A549 (cell line): ENCODE measurements around the gene PHF21A.

Experiments
- CEBPB ChIP-seq, 2 experiments: fragments of >200 bp in 1 of 2; sonication (Bioruptor Twin) in 1 of 2; formaldehyde crosslinking in 1 of 2; IDR thresholded peaks; 2 replicates each; pipeline ENCODE4 v1.6.1; 2012 to 2016
- CHD2 ChIP-seq: fragments of 150-350 bp; IDR thresholded peaks from 2 replicates; pipeline ENCODE4 v1.6.1; 2014; ENCODE audit warnings: low read length; ENCODE audit not compliant: partially characterized antibody
- EP300 ChIP-seq, 2 experiments: fragments of >200 bp; sonication (Bioruptor Twin); formaldehyde crosslinking; IDR thresholded peaks; 2 replicates in 1 of 2; 3 replicates in 1 of 2; pipeline ENCODE4 v1.6.1; 2016 to 2017
- NPAS2 ChIP-seq: fragments of 250-450 bp; sonication (Bioruptor Pico); IDR thresholded peaks from 2 replicates; pipeline ENCODE4 v1.8.0; 2022; ENCODE audit warnings: mild to moderate bottlenecking, moderate library complexity, borderline replicate concordance
- PHF8 ChIP-seq: fragments of 200-600 bp; sonication (generic); IDR thresholded peaks from 2 replicates; pipeline ENCODE4 v1.6.1; 2016; ENCODE audit warnings: low read depth, mild to moderate bottlenecking, antibody characterized with exemption, moderate library complexity, borderline replicate concordance
- POLR2AphosphoS2 ChIP-seq: conservative IDR thresholded peaks from 2 replicates; pipeline ENCODE4 v1.6.1; 2012; ENCODE audit warnings: low read length, improper control_type of control experiment, inconsistent platforms
- RAD21 ChIP-seq, 2 experiments: fragments of >200 bp in 1 of 2; sonication (Bioruptor Twin) in 1 of 2; formaldehyde crosslinking in 1 of 2; IDR thresholded peaks in 1 of 2; conservative IDR thresholded peaks in 1 of 2; 2 replicates in 1 of 2; 3 replicates in 1 of 2; pipeline ENCODE4 v1.6.1; 2012 to 2018; ENCODE audit warnings: inconsistent platforms in 1 of 2
- RFX5 ChIP-seq: fragments of 450-650 bp; IDR thresholded peaks from 2 replicates; pipeline ENCODE4 v1.7.1; 2014; ENCODE audit warnings: antibody characterized with exemption, mild to moderate bottlenecking, moderate library complexity
- ZC3H11A ChIP-seq: fragments of 450-650 bp; IDR thresholded peaks from 2 replicates; pipeline ENCODE4 v1.6.1; 2014; ENCODE audit warnings: antibody characterized with exemption, mild to moderate bottlenecking
- TF ChIP-seq, protein P1 (sequence below): fragments of >200 bp; sonication (Bioruptor Twin); formaldehyde crosslinking; IDR thresholded peaks from 3 replicates; pipeline ENCODE4 v1.5.1; 2016
- TF ChIP-seq, protein P2 (sequence below): fragments of 450-650 bp; IDR thresholded peaks from 2 replicates; pipeline ENCODE4 v1.6.1; 2014; ENCODE audit warnings: antibody characterized with exemption

DNA sequence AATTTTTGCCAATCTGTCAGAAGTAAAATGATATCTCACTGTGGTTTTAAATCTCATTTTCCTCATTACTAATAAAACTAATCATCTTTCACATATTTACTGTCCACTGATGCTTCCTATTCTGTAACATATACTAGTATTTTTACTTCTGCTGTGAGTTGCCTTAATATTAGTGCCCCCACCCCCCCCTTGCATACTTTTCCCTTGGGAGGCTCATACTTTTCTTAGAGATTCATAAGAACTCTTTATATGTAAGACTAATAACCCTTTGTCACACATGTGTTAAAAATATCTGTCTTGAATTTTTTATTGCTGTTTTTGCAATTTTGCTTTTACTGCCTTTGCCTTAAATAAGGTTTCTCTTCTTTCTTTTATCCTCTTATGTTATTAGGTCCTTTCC lies 87.2 kb downstream of the PHF21A start:
- no peak for TF ChIP-seq POLR2AphosphoS2
- TF ChIP-seq RAD21 (conservative IDR thresholded peaks at IDR 0.05 in 1 of 2, IDR thresholded peaks at IDR 0.05 in 1 of 2): no peak
- TF ChIP-seq, protein P1, sequence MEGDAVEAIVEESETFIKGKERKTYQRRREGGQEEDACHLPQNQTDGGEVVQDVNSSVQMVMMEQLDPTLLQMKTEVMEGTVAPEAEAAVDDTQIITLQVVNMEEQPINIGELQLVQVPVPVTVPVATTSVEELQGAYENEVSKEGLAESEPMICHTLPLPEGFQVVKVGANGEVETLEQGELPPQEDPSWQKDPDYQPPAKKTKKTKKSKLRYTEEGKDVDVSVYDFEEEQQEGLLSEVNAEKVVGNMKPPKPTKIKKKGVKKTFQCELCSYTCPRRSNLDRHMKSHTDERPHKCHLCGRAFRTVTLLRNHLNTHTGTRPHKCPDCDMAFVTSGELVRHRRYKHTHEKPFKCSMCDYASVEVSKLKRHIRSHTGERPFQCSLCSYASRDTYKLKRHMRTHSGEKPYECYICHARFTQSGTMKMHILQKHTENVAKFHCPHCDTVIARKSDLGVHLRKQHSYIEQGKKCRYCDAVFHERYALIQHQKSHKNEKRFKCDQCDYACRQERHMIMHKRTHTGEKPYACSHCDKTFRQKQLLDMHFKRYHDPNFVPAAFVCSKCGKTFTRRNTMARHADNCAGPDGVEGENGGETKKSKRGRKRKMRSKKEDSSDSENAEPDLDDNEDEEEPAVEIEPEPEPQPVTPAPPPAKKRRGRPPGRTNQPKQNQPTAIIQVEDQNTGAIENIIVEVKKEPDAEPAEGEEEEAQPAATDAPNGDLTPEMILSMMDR: no peak
- no peak for TF ChIP-seq CEBPB (IDR thresholded peaks at IDR 0.05)
- no peak for TF ChIP-seq EP300 (IDR thresholded peaks at IDR 0.05)
- no peak for TF ChIP-seq NPAS2 (CRISPR knock-in tag)
- TF ChIP-seq, protein P2, sequence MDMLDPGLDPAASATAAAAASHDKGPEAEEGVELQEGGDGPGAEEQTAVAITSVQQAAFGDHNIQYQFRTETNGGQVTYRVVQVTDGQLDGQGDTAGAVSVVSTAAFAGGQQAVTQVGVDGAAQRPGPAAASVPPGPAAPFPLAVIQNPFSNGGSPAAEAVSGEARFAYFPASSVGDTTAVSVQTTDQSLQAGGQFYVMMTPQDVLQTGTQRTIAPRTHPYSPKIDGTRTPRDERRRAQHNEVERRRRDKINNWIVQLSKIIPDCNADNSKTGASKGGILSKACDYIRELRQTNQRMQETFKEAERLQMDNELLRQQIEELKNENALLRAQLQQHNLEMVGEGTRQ: no peak
- TF ChIP-seq ZC3H11A: no peak
- no peak for TF ChIP-seq RFX5
- TF ChIP-seq PHF8: no peak
- no peak for TF ChIP-seq CHD2
